ENCODE measurements around the gene DDX10.
A peak's percentile ranks its signal among the peaks of the same experiment; 100 is the strongest.

Gene DDX10

GRCh38 chr11:108875134-108875533, 210.3 kb downstream of the DDX10 start:
- no peak for DNase-seq

- no peak for DNase-seq
These were observed 212.3 kb downstream of the DDX10 start for GRCh38 chr11:108877178-108877577.

GRCh38 chr11:108880510-108880909, 215.6 kb downstream of the DDX10 start:
- no peak for DNase-seq

GRCh38 chr11:108881131-108881530, 216.3 kb downstream of the DDX10 start:
- no peak for DNase-seq

- DNase-seq, result no peak
These were observed 217.5 kb downstream of the DDX10 start for GRCh38 chr11:108882211-108882831.

GRCh38 chr11:108886005-108886659, 221.3 kb downstream of the DDX10 start:
- DNase-seq, result no peak

- no peak for DNase-seq
These were observed 221.8 kb downstream of the DDX10 start for GRCh38 chr11:108886660-108887009.

- DNase-seq, result no peak
These were observed 222.8 kb downstream of the DDX10 start for GRCh38 chr11:108887436-108888238.

- DNase-seq, result no peak
These were observed 225.7 kb downstream of the DDX10 start for GRCh38 chr11:108890482-108891105.

GRCh38 chr11:108891143-108891542, 226.3 kb downstream of the DDX10 start:
- DNase-seq, result no peak

- no peak for DNase-seq
These were observed 227.1 kb downstream of the DDX10 start for GRCh38 chr11:108891909-108892511.

- peak; percentile 40 to 63 for DNase-seq
These were observed 231.0 kb downstream of the DDX10 start for GRCh38 chr11:108895579-108896480.

GRCh38 chr11:108897071-108897481, 232.2 kb downstream of the DDX10 start:
- DNase-seq, result no peak

- no peak for DNase-seq
These were observed 233.0 kb downstream of the DDX10 start for GRCh38 chr11:108897916-108898315.

- DNase-seq, result no peak
These were observed 236.5 kb downstream of the DDX10 start for GRCh38 chr11:108901359-108901758.

GRCh38 chr11:108902027-108902469, 237.2 kb downstream of the DDX10 start:
- no peak for DNase-seq

- DNase-seq, result no peak
These were observed 239.6 kb downstream of the DDX10 start for GRCh38 chr11:108904480-108904879.

GRCh38 chr11:108906329-108906728, 241.5 kb downstream of the DDX10 start:
- DNase-seq, result no peak

- no peak for DNase-seq
These were observed 242.0 kb downstream of the DDX10 start for GRCh38 chr11:108906826-108907225.

GRCh38 chr11:108909041-108909440, 244.2 kb downstream of the DDX10 start:
- DNase-seq, result no peak

- DNase-seq, result no peak
These were observed 245.1 kb downstream of the DDX10 start for GRCh38 chr11:108909921-108910320.

GRCh38 chr11:108912581-108912980, 247.7 kb downstream of the DDX10 start:
- no peak for DNase-seq
